NCI-H2227 (cell line): ENCODE data around the gene FBXL19.
"Not testable (repeated sequence)": the region's sequence is repeated elsewhere in the genome, so short reads cannot be mapped to it uniquely, and the experiment has no call there.

Experiments used
- DNase-seq: peaks from one replicate; lab custom pipeline; 2025; ENCODE audit not compliant: unreplicated experiment; lab: John Stamatoyannopoulos, UW

FBXL19 gene, protein sequence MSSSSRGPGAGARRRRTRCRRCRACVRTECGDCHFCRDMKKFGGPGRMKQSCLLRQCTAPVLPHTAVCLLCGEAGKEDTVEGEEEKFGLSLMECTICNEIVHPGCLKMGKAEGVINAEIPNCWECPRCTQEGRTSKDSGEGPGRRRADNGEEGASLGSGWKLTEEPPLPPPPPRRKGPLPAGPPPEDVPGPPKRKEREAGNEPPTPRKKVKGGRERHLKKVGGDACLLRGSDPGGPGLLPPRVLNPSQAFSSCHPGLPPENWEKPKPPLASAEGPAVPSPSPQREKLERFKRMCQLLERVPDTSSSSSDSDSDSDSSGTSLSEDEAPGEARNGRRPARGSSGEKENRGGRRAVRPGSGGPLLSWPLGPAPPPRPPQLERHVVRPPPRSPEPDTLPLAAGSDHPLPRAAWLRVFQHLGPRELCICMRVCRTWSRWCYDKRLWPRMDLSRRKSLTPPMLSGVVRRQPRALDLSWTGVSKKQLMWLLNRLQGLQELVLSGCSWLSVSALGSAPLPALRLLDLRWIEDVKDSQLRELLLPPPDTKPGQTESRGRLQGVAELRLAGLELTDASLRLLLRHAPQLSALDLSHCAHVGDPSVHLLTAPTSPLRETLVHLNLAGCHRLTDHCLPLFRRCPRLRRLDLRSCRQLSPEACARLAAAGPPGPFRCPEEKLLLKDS

DNA sequence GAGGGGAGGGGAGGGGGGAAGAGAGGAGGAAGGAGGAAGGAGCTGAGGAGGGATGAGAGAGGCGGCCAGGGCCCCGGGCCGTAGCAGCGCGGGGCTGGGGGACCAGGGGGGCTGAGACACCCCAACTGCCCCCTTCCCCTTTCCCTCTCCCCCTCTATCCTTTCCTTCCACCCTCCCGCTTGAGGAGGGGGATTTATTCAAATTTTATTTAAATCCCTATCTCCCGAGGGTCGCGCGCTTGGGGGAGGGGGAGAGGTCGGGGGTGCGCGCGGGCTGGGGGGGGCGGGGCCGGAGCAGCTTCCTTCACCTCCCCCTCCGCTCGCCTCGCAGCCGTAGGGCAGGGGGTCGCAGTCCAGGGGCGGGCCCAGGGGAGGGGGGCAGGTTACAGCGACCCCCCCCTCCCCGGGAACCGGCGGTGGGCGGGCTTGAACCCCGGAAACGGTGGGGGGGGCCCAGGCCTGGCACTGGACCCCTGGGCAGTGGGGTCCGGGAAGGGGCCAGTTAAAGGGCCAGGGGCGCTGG is at the start of gene FBXL19:
TSS of gene FBXL19 (plus strand) at position 19 of the 522 bp plus-strand sequence. CDS start 2,183 bp downstream, outside the sequence.
- peak; percentile 83 for DNase-seq

DNA sequence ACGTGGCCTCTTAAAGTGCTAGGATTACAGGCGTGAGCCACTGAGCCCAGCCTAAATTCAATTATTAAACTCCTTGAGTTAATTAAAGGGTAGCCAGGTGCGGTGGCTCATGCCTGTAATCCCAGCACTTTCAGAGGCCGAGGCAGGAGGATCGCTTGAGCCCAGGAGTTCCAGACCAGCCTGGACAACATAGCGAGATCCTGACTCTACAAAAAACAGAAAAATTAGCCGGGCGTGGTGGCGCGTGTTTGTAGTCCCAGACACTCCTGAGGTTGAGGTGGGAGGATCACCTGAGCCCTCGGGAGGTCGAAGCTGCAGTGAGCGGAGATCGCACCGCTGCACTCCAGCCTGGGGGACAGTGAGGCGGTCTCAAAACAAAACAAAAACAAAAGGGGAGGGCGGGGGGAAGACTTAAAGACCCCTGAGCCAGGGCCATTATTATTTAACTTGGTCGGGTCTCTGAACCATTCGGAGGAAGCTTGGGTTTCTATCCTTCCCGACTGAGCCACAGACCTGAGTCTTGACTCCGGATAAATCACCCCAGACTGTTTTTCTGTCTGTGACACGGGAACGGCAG is 49.0 kb upstream of the FBXL19 start:
- DNase-seq = peak; percentile 47

DNA sequence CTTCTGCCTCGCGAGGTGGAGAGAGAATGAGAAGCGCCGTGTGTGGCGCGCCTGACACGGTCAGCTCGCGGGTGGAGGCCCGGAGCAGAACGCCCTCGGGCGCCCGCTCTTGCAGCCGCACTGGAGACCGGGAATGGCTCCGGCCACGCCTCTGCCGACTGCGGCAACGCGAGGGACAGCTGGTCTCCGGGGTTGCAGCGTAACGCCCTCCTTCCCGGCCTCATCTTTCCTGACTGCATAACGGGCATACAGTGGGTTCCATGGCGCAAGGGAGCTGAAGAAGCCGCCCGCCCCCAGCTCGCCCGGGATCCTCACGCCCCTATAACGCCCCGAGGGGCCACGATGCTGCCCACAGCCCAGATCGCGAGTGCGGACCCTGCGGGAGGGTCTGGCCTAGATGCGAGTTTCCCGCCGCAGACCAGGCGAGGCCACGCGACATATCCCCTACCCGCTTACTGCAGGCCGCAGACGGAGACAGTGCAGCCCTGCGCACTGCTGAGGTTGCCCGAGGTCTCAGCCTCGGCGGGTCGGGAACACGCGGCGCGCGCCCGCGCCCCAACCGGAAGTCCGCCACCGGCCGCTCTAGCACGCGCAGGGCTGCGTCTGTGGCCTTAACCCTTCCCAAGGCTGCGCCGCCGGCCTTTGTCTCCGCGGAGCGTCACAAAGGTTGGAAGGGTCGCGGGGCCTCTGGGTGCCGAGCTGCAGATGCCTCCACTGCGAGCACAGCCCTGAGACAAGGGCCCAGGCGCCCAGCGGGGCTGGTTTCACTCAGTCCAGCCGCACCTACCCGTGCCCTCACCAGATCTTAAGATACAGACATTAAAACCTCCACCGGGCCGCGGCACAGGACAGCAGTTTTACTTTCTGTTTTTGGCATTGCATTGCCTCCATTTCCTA is 48.3 kb upstream of the FBXL19 start:
- peak; percentile 97 for DNase-seq

DNA sequence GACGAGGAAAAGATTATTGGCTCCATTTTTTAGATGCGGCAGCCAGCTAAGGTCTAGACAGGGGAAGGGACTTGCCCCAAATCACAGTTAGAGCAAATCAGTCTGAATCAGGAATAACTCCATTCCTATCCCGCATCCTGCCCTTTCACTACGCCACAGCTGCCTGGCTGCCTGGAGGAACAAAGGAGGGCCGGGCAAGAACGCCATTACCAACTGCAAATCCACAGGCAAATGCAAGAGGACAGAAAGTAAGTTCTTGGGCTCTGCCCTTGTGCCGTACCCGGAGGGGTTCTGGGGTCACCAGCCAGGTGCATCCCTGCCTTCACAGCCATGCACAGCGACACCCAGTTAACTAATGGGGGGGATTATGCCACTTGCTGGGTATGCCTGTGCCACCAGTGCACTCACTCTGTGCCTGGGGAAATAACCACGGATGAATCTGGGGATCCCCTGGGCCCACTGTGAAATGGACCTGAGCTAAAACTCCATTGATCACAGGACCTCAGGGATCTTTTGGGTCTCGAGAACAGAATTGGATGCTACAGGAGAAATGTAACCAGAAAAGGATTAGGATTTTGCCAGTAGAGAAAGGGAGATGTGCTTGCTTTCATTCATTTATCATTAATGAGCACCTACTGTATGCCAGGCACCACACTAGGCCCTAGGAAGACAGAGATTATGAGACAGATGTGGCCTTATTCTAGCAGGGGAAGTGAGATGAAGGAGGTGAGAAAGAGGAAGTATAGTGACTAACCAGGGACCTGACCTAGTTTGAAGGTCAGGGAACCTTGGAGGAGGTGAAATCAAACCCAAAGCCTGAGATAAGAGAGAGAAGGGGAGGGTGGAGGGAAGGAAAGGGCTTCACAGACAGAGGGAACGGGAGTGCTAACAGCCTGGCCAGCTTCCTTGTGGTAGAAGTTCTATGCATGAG is 47.2 kb upstream of the FBXL19 start:
- peak; percentile 38 for DNase-seq

DNA sequence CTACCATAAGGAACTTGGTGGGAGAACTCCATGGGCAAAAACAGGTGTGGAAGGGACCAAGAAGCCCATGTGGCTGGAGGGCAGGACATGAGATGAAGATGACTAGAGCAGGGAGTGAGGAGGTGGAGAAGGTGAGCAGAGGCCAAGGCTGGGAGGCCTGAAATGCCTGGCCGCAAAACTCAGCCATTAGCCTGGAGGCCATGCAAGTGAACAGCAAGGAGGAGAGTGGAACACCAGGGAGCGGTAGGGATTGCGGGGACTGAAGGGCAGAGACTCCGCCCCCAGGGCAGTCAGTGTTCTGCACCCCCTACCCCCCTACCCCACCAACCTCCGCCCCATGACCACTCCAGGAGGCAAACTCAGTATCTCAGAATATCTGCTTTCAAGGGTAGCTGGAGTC is 46.5 kb upstream of the FBXL19 start:
- DNase-seq = peak; percentile 17

DNA sequence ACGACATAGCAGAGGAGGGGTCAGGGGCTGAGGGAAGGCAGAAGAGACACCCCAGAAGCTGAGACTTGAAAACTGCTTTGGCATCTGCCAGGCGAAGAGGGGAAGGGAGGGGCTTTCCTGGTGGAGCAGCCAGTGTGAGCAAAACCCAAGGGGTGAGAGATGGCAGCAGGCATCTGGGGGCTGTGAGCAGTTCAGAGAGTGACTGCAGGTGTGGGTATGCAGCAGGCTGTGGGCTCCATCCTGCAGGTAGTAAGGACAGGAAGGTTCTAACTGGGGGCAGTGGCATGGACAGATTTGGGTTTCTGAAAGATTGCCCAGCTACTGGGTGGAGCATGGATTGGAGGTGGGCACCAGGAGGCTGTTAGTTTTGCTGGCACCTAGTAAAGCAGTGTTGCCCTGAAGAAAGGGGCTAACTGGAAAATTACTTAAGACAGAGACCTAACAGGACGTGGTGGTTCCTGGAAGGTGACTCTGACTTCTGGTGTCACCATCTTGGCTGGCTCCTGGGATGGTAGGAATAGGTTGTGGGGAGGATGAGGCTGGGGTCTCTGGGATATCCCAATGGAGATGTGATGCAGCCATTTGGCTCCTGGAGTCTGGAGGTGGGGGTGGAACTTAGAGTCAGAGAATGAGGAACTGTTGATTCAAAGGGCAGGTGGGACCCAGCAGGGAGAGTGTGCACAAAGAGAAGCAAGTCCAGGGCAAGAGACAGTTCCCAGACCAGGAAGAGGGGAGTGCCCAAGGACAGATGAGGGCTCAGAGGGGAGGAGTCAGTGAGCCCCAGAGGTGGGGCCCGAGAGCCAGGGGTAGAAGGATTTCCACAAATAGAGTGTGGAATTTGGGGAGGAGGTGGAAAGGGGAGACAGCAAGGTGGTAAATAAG is 40.7 kb upstream of the FBXL19 start:
- DNase-seq = no peak

DNA sequence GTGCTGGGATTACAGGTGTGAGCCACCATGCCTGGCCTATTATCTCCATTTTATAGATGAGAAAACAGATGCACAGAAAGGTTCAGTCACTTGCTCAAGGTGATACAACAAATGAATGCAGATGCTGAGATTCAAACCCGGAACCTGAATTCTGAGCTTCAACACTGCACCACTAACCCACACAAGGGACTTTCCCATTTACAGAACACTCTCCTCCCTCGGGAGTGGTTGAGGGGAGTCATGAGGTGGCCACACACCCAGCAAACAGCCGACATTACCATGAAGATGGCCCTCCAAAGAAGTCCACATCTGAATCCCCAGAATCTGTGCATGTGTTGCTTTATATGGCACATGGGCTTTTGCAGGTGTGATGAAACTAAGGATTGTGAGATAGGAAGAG is 38.6 kb upstream of the FBXL19 start:
- no peak for DNase-seq

DNA sequence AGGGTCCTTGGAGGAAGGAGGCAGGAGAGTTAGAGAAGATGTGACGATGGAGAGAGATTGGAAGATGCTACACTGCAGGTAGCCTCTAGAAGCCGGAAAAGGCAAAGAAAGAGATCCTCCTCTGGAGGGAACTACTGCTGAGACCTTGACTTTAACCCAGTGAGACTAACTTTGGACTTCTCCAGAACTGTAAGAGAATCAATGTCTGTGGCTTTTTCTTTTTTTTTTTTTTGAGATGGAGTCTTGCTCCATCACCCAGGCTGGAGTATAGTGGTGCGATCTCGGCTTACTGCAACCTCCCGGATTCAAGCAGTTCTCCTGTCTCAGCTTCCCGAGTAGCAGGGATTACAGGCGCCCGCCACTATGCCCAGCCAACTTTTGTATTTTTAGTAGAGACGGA is 38.2 kb upstream of the FBXL19 start:
- DNase-seq = no peak

DNA sequence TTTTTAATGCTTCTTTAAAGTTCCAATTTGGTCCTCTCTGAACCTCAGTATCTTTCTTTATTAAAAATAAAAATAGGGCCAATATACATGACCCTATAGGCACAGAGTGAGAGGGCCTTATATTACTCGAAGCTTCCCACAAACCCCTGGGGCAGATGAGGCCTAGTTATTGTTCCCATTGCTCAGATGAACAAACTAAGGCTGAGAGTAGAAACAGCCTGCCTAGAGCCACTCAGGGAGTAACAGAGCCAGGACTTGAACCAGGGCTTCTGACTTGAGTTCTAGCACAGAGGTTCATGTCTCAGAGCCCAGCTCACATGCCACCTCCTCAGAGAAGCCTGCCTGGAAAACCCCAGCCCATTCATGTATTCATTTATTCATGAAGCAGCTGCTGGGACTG is 37.2 kb upstream of the FBXL19 start:
- no peak for DNase-seq

DNA sequence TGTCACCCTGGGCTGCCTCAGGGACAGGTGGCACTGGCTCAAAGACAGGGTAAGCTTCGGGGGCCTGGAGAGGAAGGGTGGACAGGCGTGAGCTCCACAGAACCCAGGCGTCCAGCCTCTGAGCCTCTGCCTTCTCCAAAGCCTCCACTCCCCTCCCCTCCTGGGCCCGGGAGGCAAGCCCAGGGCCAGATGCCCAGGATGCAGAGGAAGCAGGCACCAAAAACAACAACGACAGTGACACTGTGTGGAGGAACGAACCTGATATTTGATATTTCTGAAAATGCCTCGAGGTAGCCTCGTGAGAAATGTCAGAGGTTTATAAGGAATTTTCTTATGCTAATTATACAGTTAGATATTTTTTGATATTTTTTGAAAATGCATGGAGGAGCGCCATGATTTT is 35.4 kb upstream of the FBXL19 start:
- DNase-seq = no peak

DNA sequence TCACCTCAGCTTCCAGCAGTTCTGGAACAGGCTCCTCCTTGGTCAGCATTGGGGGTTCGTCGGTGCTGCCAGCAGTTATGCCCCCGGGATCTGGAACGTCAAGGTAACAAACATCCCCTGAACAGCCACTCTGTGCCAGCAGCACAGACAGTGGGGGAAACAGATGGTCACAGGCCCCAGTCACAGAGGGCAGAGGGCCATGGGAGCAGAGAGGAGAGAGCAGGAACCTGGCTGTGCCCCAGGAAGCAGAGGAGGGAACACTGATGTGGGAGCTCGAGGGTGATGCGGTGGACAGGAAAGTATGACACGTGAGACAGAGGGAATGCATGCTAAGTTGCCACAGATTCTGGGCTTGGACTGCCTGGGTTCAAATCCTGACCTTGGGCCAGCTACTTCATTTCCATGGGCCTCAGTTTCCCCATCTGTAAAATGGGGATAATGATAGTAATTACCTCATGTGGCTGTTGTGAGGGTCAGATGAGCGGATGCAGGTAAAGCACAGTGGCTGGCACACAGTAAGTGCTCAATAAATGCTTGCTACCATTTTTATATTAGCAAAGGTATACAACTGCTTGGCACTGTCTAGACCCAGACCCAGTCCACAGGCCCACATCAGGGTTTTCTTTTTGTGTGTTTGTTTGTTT is 34.4 kb upstream of the FBXL19 start:
- DNase-seq = no peak

DNA sequence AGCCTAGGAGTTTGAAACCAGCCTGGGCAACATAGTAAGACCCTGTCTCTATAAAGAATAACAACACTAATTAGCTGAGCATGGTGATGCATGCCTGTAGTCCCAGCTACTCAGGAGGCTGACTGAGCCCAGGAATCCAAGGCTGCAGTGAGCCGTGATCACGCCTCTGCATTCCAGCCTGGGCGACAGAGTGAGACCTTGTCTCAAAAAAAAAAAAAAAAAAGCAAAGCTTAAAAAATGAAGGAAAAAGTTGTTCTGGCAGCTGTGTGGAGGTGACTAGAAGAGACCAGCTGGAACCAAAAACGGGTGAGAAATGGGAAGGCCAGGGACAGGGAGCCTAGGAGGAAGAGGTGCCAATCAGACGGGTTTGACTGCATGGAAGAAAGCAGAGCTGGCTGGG is 33.7 kb upstream of the FBXL19 start:
- DNase-seq = no peak

DNA sequence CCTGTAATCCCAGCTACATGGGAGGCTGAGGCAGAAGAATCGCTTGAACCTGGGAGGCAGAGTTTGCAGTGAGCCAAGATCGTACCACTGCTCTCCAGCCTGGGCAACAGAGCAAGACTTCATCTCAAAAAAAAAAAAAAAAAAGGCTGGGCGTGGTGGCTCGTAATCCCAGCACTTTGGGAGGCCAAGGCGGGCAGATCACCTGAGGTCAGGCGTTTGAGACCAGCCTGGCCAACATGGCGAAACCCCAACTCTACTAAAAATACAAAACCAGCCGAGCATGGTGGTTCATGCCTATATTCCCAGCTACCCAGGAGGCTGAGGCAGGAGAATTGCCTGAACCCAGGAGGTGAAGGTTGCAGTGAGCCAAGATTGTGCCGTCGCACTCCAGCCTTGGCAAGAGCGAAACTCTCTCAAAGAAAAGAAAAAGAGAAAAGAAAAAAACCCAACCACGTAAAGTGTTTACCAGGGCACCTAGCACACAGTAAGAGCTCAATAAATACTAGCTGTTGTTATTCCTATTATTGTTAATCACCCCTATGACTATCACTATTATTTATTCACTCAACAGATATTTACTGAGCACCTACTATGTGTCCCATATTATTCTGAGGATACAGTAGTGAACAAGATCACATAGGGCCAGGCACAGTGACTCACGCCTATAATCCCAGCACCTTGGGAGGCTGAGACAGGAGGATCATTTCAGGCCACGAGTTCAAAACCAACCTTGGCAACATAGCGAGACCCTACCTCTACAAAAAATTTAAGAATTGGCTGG is 32.1 kb upstream of the FBXL19 start:
- not testable (repeated sequence) for DNase-seq

DNA sequence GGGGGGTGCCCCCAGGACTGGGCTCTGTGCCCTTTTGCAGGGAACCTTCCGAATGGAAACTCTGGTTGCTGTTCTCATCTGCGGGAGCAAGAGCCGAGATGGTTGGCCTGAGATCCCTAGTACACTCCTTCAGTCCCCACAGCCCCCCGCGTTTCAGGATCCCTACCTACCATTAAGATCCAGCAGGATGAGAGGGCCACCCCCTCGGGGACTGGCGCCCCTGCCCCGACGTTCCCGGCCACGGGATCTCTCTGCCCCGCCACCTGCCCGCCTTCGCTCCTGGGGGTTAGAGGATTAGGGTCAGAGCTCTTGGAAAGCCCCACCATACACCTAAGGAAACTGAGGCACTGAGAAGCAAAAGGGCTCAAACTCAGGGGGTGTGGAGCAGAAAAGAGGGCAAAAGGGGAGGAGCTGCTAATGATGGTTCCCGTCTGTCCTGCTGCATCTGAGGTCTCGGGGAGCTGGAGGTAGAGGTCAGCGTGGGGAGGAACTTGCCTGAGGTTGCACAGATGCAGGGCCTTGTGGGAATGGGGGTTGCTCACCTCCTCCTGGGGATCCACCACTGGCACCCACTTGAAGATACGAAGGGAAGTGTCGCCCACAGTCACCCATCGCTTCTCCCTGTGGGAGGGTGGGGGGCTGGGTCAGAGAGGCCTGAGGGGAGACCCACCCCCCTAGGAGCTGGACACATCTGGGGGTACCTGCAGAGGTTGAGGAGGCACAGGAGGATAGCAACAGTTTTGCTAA is 30.5 kb upstream of the FBXL19 start:
- DNase-seq = no peak

DNA sequence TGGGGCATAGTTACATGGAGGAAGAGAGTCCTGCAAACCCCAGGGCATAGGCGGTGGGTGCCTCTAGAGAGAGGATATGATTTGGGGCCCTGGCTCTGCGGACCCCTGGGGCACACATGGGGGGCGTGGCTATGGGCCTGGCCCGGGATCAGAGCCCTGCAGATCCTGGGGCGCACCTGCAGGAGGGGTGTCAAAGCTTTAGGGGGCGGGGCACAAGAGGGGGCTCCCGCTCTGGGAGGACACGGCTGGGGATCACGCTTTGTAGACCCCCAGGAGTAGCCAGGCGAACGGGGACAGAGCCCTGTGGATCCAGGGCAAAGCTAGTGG is 30.0 kb upstream of the FBXL19 start:
- DNase-seq = peak; percentile 41

DNA sequence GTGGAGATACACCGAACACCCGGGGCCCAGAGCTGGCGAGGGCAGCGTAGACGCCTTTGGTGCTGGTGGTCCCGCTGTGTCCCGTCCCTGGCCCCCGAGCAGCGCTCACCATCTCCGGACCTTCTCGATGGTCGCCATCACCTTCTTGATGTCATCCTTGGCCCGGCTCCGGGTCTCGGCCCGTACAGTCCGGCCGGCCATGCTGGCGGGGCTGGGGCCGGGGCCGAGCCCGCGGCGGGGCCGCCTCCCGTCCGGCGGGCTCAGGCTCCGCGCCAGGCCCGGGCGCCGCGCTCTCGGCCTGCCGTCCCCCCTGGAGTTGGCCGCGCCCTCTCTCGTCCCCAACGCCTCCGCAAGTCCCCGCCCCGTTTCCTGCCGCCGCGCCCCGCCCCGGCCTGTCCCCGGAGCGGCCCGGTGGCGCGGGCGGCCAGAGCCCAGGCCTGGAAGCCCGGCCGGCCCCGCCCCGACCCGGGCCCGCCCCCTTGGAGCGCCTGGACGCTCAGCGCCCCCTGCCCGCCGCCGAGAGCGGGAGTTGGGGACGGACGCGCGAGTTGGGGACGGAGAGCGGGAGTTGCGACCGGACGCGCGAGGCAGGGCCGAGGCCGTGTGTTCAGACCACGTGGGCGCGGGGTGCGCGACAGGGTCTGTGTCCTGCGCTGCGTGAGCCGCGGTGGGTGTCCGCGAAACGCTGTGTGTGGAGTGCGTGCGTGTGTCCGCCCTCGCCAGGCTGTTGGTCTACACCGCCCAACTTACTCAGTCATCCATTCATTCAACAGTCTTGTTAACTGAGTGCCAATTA is 29.4 kb upstream of the FBXL19 start, which contains the start of gene BCL7C:
TSS of gene BCL7C (minus strand) at position 334 of the 796 bp plus-strand sequence. CDS start at position 201, 133 bp downstream.
- DNase-seq = peak; percentile 95
